ENCODE results near the gene KCND3. TPM values are rescaled to one million over a fixed set of nuclear protein-coding genes. Genes with fewer than 3 reads are reported as not detected.

KCND3 gene
- polyA plus RNA-seq, 1 donor, result 2.5 TPM

DNA sequence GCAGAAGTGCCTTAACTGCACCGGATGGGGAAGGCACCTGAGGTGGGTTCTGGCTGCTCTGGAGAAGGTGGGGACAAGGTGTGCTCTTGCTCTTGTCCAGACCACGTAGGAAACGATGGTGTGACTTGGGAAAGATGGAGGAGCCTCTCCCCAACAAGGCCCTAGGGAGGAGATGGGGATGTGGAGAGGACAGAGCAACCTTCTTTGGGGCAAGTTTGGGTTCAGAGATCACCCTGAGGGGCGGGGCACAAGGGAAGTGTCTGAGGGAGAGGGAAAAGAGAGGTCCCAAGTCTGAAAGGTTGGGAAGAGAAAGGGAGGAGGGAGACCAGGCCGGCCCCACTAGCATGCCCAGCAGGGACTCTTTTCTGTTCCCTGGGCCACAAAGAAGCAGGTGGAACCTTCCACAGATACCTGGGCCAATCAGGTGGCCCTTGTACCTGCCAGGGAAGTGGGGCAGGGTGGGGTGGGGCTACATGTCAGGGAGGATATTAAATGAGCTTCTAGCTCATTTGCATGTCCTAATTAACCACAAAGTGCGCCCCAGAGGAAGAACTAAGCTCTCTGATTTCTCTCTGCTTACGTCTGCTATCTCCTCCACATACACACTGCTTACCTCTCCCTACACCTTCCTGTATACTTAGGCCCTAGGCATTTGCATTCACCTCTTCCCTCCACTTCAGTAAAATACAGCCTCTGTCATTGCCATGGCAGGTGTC is 266.2 kb downstream of the KCND3 start:
- Histone ChIP-seq H3K27me3 (ENCODE audit: control insufficient read depth, insufficient read depth, low read length) (no peaks in the 10 kb centered on the region), H3K4me1 (ENCODE audit: control insufficient read depth, insufficient read depth, low read length) (no peaks in the 10 kb centered on the region), H3K27ac (ENCODE audit: low read length) (no peak overlapping the region), H3K9me3 (ENCODE audit: control insufficient read depth, low read depth, low read length) (no peaks in the 10 kb centered on the region), H3K36me3 (ENCODE audit: control insufficient read depth, insufficient read depth, low read length) (peaks cover 6% of the 10 kb centered on the region), H3K4me3 (ENCODE audit: low read length) (no peak overlapping the region)
- 80% methylated on average over 1 of the region's 7 CpGs for WGBS (ENCODE audit: insufficient coverage, low lambda C conversion rate)
- no peak for DNase-seq

DNA sequence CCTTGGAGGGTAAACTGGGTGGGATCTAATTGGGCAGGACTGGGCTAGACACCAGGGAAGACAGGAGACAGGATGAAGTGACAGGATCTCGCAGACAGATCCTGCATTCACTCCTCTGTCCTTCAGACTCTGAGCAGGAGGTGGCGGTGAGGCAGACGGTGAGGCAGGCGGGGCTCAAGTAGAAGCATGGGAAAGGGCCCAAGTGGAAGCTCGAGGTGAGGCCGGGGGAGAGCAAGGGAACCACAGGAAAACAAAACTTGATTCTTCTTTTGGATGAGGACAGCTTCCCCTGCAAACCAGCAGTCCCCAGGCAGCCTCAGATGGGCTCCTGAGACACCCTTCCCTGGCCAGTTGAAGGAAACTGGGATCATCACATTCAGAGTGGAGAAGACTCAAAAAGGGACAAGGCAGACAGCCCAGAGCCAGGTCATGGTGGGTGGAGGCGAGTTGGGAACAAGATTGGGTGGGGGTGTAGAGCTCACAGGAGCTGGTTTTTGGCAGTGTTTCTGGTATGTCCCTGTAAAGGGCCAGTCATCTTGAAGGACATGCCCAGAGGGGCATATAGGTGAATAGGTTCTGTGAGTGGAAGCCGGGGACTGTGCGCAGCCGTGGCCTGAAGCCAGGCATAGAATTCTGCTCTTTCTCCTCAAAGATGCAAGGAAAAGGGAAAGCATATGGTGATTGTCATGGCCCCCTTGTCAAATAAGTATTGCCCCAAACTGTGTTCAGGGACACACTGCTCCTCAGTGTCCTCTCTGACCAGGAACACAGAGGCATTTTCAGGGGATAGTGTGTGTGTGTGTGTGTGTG is 268.3 kb downstream of the KCND3 start:
- Histone ChIP-seq H3K36me3 (ENCODE audit: control insufficient read depth, insufficient read depth, low read length) (peaks cover 4% of the 10 kb centered on the region), H3K27me3 (ENCODE audit: control insufficient read depth, insufficient read depth, low read length) (no peaks in the 10 kb centered on the region), H3K4me1 (ENCODE audit: control insufficient read depth, insufficient read depth, low read length) (no peaks in the 10 kb centered on the region), H3K4me3 (ENCODE audit: low read length) (no peak overlapping the region), H3K9me3 (ENCODE audit: control insufficient read depth, low read depth, low read length) (no peaks in the 10 kb centered on the region), H3K27ac (ENCODE audit: low read length) (no peak overlapping the region)
- DNase-seq, result no peak
- WGBS (ENCODE audit: insufficient coverage, low lambda C conversion rate), result 42% methylated on average over 3 of the region's 10 CpGs

Other genes with a start within 250 kb of the KCND3 start
- gene DDX20, start 233.8 kb downstream of the KCND3 start, polyA plus RNA-seq, result 13.8 TPM